WI38 (cell line): ENCODE measurements around the gene TBC1D20.
A peak's percentile ranks its signal among the peaks of the same experiment; 100 is the strongest.

Experiments
- H3K4me3 ChIP-seq: 2 replicates; pipeline ENCODE4 v1.5.1; 2011; ENCODE audit warnings: low read depth, mild to moderate bottlenecking, control low read depth, low read length
- TF ChIP-seq, protein P1 (sequence below): IDR thresholded peaks from 2 replicates; pipeline ENCODE4 v1.5.1; 2012; ENCODE audit warnings: low read depth, mild to moderate bottlenecking, control low read depth, low read length

TBC1D20 gene

DNA sequence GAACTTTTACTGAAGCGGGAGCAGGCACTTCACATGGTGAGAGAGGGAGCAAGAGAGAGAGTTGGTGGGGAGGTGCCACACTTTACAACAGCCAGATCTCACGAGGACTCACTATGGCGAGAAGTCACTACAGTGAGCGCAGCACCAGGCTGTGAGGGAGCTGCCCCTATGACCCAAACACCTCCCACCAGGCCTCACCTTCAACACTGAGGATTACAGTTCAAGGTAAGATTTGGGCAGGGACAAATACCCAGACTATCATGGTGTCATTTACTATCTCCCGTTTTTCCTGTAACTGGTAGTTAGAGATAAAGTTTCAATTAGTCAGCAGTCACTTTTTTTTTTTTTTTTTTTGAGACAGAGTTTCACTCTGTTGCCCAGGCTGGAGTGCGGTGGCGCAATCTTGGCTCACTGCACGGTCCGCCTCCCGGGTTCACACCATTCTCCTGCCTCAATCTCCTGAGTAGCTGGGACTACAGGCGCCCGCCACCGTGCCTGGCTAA lies 46.5 kb downstream of the TBC1D20 start:
- H3K4me3 ChIP-seq = no peak overlapping the region
- TF ChIP-seq, protein P1, sequence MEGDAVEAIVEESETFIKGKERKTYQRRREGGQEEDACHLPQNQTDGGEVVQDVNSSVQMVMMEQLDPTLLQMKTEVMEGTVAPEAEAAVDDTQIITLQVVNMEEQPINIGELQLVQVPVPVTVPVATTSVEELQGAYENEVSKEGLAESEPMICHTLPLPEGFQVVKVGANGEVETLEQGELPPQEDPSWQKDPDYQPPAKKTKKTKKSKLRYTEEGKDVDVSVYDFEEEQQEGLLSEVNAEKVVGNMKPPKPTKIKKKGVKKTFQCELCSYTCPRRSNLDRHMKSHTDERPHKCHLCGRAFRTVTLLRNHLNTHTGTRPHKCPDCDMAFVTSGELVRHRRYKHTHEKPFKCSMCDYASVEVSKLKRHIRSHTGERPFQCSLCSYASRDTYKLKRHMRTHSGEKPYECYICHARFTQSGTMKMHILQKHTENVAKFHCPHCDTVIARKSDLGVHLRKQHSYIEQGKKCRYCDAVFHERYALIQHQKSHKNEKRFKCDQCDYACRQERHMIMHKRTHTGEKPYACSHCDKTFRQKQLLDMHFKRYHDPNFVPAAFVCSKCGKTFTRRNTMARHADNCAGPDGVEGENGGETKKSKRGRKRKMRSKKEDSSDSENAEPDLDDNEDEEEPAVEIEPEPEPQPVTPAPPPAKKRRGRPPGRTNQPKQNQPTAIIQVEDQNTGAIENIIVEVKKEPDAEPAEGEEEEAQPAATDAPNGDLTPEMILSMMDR = no peak

DNA sequence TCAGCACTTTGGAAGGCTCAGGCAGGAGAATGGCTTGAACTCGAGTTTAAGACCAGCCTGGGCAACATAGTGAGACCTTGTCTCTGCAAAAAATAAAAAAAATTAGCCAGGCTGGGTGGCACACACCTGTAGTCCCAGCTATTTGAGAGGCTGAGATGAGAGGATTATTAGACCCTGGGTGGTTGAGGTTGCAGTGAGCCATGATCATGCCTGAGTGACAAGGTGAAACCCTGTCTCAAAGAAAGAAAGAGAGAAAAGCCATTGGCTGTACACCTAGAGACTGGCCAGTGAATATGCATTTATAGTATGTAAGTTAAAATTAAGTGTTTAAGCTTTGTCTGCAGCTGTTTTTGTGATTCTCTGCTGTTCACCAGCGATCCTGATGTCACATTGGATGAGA lies 48.2 kb downstream of the TBC1D20 start:
- no peak overlapping the region for H3K4me3 ChIP-seq
- TF ChIP-seq, protein P1 = no peak

DNA sequence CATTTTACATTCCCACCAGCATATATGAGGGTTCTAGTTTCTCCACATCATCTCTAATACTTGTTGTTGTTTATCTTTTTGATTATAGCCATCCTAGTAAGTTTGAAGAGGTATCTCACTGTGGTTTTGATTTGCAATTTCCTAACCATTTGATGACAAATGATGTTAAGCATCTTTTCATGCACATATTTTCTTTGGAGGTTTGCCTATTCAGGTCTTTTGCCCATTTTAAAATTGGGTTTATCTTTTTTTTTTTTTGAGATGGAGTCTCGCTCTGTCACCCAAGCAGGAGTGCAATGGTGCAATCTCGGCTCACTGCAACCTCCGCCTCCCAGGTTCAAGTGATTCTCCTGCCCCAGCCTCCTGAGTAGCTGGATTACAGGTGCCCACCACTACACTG lies 50.3 kb downstream of the TBC1D20 start:
- no peak overlapping the region for H3K4me3 ChIP-seq
- TF ChIP-seq, protein P1 = no peak

DNA sequence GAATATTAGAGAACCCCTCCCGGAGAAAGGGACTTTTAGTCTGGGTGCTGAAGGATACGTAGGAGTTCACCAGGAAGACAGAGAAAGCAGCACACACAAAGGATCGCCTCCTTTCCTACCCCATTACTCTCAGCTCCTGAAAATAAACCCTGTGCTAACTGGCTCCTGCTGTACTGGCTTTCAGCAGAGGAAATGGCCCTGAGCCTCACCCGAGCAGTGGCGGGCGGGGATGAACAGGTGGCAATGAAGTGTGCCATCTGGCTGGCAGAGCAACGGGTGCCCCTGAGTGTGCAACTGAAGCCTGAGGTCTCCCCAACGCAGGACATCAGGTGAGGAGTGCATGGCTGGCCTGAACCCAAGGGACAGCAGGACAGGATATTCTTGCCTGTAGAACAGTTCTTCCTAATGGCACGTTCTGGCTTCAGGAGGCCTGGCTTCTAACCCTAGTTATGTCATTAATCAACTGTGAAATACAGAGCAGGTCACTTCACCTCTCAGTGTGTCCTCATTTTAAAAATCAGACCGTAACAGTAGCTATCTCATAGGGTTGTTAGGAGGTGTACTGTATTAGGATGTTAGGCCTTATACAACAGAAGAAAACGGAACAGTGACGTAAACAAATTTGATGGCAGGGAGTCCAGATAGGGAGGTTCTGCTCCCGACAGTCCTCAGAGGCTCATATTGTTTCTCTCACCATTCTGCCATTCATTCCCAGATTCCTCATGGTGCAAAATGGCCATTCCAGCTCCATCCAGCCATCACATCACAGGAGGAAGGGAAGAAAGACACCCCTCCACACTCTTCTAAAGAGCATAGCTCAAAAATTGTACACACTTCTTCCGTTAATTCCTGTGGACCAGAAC lies 52.4 kb downstream of the TBC1D20 start:
- TF ChIP-seq, protein P1 = no peak
- peak overlapping the region; percentile 98 for H3K4me3 ChIP-seq

DNA sequence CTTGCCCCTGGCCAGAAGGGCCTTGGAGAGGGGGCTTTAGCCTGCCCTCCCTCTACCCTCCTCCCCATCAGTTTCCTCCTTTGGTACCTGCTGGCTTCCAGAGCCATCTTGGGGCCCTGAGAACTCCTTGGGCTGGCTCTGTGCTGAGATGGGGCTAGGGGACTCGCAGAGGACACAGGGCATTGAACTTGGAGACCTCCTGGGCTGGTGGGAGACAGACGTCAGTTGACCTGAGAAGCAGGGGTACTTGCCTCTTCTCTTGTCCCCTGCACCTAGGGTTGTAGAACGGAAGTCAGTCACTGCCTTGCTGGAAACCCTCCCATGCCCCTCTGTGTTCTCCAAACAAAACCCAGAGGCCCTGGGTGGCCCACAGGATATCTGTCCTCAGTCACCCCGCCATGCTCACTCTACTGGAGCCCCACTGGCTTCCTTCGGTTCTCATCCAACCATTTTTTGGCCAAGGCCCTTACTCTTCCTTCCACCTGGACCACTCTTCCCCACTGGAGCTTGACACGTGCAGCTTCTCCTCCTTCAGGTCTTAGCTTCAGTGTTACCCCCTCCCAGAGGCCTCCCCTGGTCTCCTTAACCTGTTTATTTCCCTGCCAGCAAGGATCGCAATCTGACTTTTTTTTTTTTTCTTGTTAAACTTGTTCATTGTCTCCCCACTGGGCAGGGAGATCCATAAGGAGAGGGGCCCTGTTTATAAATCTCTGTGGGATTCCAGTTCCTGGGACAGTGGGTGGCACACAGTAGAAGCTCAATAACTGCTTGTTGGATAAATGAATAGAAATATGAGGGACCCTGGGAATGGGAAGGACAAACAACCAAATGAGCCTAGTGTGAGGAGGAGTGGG lies 53.3 kb downstream of the TBC1D20 start:
- TF ChIP-seq, protein P1 = no peak
- H3K4me3 ChIP-seq = peak overlapping the region; percentile 98

DNA sequence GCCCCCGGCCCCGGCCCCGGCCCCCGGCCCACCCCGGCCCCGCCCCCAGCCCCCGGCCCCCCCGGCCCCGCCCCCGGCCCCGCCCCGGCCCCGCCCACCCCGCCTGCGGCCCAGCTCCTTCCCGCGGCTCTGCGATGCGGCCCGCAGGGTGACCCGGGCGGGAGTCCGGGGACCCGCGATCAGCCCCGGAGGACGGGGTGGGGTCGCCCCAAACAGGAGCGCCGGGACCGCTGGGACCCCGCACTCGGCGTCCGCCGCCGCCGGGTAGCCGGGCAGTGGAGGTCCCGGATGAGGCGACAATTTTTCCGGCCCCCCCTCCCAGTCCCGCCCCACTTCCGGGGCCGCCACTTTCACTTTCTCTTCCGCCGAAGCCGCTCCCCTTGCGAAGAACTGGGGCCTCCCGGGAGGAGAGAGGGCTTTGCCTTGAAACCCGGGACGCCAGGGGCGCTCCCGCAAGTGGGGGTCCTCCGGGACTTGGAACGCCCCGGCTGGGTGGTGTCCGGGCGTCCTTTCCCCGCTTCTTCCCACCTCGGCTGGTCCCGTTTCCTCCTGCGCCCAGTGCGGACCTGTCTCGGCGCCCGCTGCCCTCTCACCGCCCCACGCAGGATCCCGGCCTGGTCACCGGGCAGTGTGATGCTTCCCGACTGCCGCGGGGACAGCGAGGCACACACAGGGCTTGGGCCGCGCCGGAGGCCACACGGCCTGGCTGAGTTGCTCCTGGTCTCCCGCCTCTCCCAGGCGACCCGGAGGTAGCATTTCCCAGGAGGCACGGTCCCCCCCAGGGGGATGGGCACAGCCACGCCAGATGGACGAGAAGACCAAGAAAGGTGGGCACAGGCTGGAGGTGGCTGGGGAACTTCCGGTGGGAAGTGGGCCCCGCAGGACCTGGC lies 54.1 kb downstream of the TBC1D20 start, which contains the start of gene RBCK1:
RBCK1 (plus strand) TSS at position 347 of the 890 bp plus-strand sequence; CDS start at position 806, 459 bp downstream.
- peak within 1 kb of the TSS; percentile 98 for H3K4me3 ChIP-seq
- TF ChIP-seq, protein P1 = no peak
